ENCODE results near the gene C11orf86. TPM values are rescaled to one million over a fixed set of nuclear protein-coding genes. Genes with fewer than 3 reads are reported as not detected.

The C11orf86 gene
- total and polyA plus RNA-seq, 2 donors (not counting 3 experiments of a cell fraction or from before 2014, with no cell fraction given), result not detected

- DNase-seq (ENCODE audit: low read depth, low spot score), result no peak
- intact Hi-C loops (cut with micrococcal nuclease), result loop anchor here (5.0 kb wide), 1 partner anchor 42 kb away; no protein-coding TSS in a partner anchor
- Histone ChIP-seq H3K4me2 (ENCODE audit: insufficient read depth, low read length) (no peak overlapping the region), H3K4me1 (ENCODE audit: control insufficient read depth, extremely low read depth, insufficient read depth, low read length) (peaks cover 6% of the 10 kb centered on the region), H3K9ac (replicated peaks; ENCODE audit: extremely low read depth, insufficient read depth, low read length) (no peak overlapping the region), H3K9me1 (replicated peaks; ENCODE audit: control insufficient read depth, extremely low read depth, insufficient read depth, low read length) (no peaks in the 10 kb centered on the region), H3K36me3 (ENCODE audit: control insufficient read depth in 2 of 2, extremely low read depth in 1 of 2, insufficient read depth in 2 of 2, low read length in 2 of 2) (no peaks in the 10 kb centered on the region), H2AFZ (ENCODE audit: low read depth, low read length) (no peak overlapping the region), H3K79me2 (ENCODE audit: control insufficient read depth, insufficient read depth, low read length) (no peaks in the 10 kb centered on the region), H3K27ac (ENCODE audit: insufficient read depth, low read depth, low read length) (no peak overlapping the region), H4K20me1 (replicated peaks; ENCODE audit: control insufficient read depth, extremely low read depth, insufficient read depth, low read length) (no peaks in the 10 kb centered on the region), H3K4me3 (replicated peaks in 1 of 3; ENCODE audit: insufficient read depth in 1 of 3, low read depth in 1 of 3, low read length in 3 of 3) (no peak overlapping the region), H3K27me3 (ENCODE audit: control insufficient read depth in 2 of 2, insufficient read depth in 2 of 2, low read length in 2 of 2) (peaks cover 20 to 21% of the 10 kb centered on the region in 2 experiments), H3K9me3 (replicated peaks; ENCODE audit: control insufficient read depth, insufficient read depth, low read length) (no peaks in the 10 kb centered on the region)
- no peak for FAIRE-seq
- CTCF ChIA-PET, result interaction anchor here (0.6 to 1.0 kb wide), 3 partner anchors 9 to 60 kb away, joined by 3 read pairs; no protein-coding TSS in a partner anchor
- POLR2A ChIA-PET, result no interaction called here
- TF ChIP-seq POLR2A (IDR thresholded peaks at IDR 0.05; ENCODE audit: low read depth, low read length) (no peak), EZH2 (IDR thresholded peaks at IDR 0.05; ENCODE audit: borderline replicate concordance, low read depth, low read length, severe bottlenecking) (peak; percentile 25), FOS (IDR thresholded peaks at IDR 0.05; ENCODE audit: borderline replicate concordance, insufficient read depth, low read length) (no peak), GATA2 (IDR thresholded peaks at IDR 0.05; ENCODE audit: insufficient read depth, insufficient read length, low read depth, low read length) (no peak), MYC (IDR thresholded peaks at IDR 0.05; ENCODE audit: low read depth, low read length) (no peak), JUN (IDR thresholded peaks at IDR 0.05; ENCODE audit: borderline replicate concordance, insufficient read depth, insufficient read length, low read depth) (no peak)
- dilution Hi-C loops (cut with MboI; ENCODE audit: extremely low pct_ligation_motif_present, low sequenced_read_pairs), result no loop called here
- no TSS peak for BruUV-seq (replicated peaks)
These were observed 48.9 kb downstream of the C11orf86 start for GRCh38 chr11:67023957-67024353.

GRCh38 chr11:67024410-67024809 is 49.3 kb downstream of the C11orf86 start:
- no peak for DNase-seq (ENCODE audit: low read depth, low spot score)
- Histone ChIP-seq H3K9me3 (replicated peaks; ENCODE audit: control insufficient read depth, insufficient read depth, low read length) (no peaks in the 10 kb centered on the region), H2AFZ (ENCODE audit: low read depth, low read length) (no peak overlapping the region), H3K4me1 (ENCODE audit: control insufficient read depth, extremely low read depth, insufficient read depth, low read length) (peaks cover 6% of the 10 kb centered on the region), H3K9me1 (replicated peaks; ENCODE audit: control insufficient read depth, extremely low read depth, insufficient read depth, low read length) (no peaks in the 10 kb centered on the region), H3K27ac (ENCODE audit: insufficient read depth, low read depth, low read length) (no peak overlapping the region), H3K27me3 (ENCODE audit: control insufficient read depth in 2 of 2, insufficient read depth in 2 of 2, low read length in 2 of 2) (peaks cover 20 to 21% of the 10 kb centered on the region in 2 experiments), H3K4me2 (ENCODE audit: insufficient read depth, low read length) (no peak overlapping the region), H3K4me3 (replicated peaks in 1 of 3; ENCODE audit: insufficient read depth in 1 of 3, low read depth in 1 of 3, low read length in 3 of 3) (no peak overlapping the region), H4K20me1 (replicated peaks; ENCODE audit: control insufficient read depth, extremely low read depth, insufficient read depth, low read length) (no peaks in the 10 kb centered on the region), H3K9ac (replicated peaks; ENCODE audit: extremely low read depth, insufficient read depth, low read length) (no peak overlapping the region), H3K36me3 (ENCODE audit: control insufficient read depth in 2 of 2, extremely low read depth in 1 of 2, insufficient read depth in 2 of 2, low read length in 2 of 2) (no peaks in the 10 kb centered on the region), H3K79me2 (ENCODE audit: control insufficient read depth, insufficient read depth, low read length) (no peaks in the 10 kb centered on the region)
- intact Hi-C loops (cut with micrococcal nuclease) (loop anchor here (5.0 kb wide), 1 partner anchor 42 kb away; no protein-coding TSS in a partner anchor), dilution Hi-C loops (cut with MboI; ENCODE audit: extremely low pct_ligation_motif_present, low sequenced_read_pairs) (no loop called here)
- no peak for FAIRE-seq
- TF ChIP-seq POLR2AphosphoS5 (IDR thresholded peaks at IDR 0.05; ENCODE audit: insufficient read depth, low read depth, low read length) (no peak), GATA2 (IDR thresholded peaks at IDR 0.05; ENCODE audit: insufficient read depth, insufficient read length, low read depth, low read length) (no peak), MYC (IDR thresholded peaks at IDR 0.05; ENCODE audit: low read depth, low read length) (no peak), JUN (IDR thresholded peaks at IDR 0.05; ENCODE audit: borderline replicate concordance, insufficient read depth, insufficient read length, low read depth) (no peak), MAX (IDR thresholded peaks at IDR 0.05; ENCODE audit: insufficient read depth, insufficient read length) (no peak), EZH2 (IDR thresholded peaks at IDR 0.05; ENCODE audit: borderline replicate concordance, low read depth, low read length, severe bottlenecking) (no peak), POLR2A (IDR thresholded peaks at IDR 0.05; ENCODE audit: low read depth, low read length) (no peak), FOS (IDR thresholded peaks at IDR 0.05; ENCODE audit: borderline replicate concordance, insufficient read depth, low read length) (no peak), CTCF (IDR thresholded peaks at IDR 0.05; ENCODE audit: extremely low read depth in 1 of 2, insufficient read depth in 1 of 2, low read depth in 1 of 2, low read length in 2 of 2) (no peak)
- no TSS peak for BruUV-seq (replicated peaks)
- CTCF ChIA-PET, result interaction anchor here (0.6 to 1.0 kb wide), 3 partner anchors 9 to 60 kb away, joined by 3 read pairs; no protein-coding TSS in a partner anchor
- POLR2A ChIA-PET, result no interaction called here
